Fibroblast of lung (primary cell): ENCODE data around the gene OAS3. TPM values are rescaled to one million over a fixed set of nuclear protein-coding genes. Genes with fewer than 3 reads are reported as not detected.

Experiments used
- DNase-seq, 2 donors: peaks; one replicate each; pipeline versions ENCODE4 v3.0.0 to v3.0.0-alpha.2; 2010; ENCODE audit warnings: low read depth in 2 of 2
- H2AFZ ChIP-seq: 2 replicates; pipeline ENCODE4 v1.5.1; 2012; ENCODE audit warnings: low read length, control low read depth, inconsistent platforms
- H3K27ac ChIP-seq: 2 replicates; pipeline ENCODE4 v1.5.1; 2011; ENCODE audit warnings: low read length, control low read depth; ENCODE audit not compliant: insufficient read depth
- H3K27me3 ChIP-seq: 2 replicates; pipeline ENCODE4 v1.5.1; 2011; ENCODE audit warnings: mild to moderate bottlenecking, low read length; ENCODE audit not compliant: control insufficient read depth, insufficient read depth
- H3K36me3 ChIP-seq: 2 replicates; pipeline ENCODE4 v1.5.1; 2011; ENCODE audit warnings: low read length; ENCODE audit not compliant: control insufficient read depth, insufficient read depth
- H3K4me1 ChIP-seq: 2 replicates; pipeline ENCODE4 v1.5.1; 2011; ENCODE audit warnings: low read length; ENCODE audit not compliant: control insufficient read depth, insufficient read depth; ENCODE audit errors: extremely low read depth
- H3K4me2 ChIP-seq: 2 replicates; pipeline ENCODE4 v1.5.1; 2011; ENCODE audit warnings: low read length, control low read depth; ENCODE audit not compliant: insufficient read depth; ENCODE audit errors: extremely low read depth
- H3K4me3 ChIP-seq, 4 experiments: fragments of 200-600 bp in 1 of 4; sonication (generic) in 1 of 4; replicated peaks in 1 of 4; 2 replicates each; pipeline ENCODE4 v1.5.1; 2011 to 2016; ENCODE audit warnings: low read length in 4 of 4, low read depth in 3 of 4, mild to moderate bottlenecking in 3 of 4, control low read depth in 2 of 4, inconsistent platforms in 1 of 4, mixed read lengths in 1 of 4; ENCODE audit not compliant: insufficient read depth in 1 of 4; ENCODE audit errors: control extremely low read depth in 1 of 4
- H3K79me2 ChIP-seq: 2 replicates; pipeline ENCODE4 v1.5.1; 2012; ENCODE audit warnings: mild to moderate bottlenecking, low read length, inconsistent platforms; ENCODE audit not compliant: control insufficient read depth, insufficient read depth
- H3K9ac ChIP-seq: 2 replicates; pipeline ENCODE4 v1.5.1; 2011; ENCODE audit warnings: mild to moderate bottlenecking, low read length, control low read depth; ENCODE audit not compliant: insufficient read depth
- H3K9me3 ChIP-seq: 2 replicates; pipeline ENCODE4 v1.5.1; 2012; ENCODE audit warnings: low read depth, low read length; ENCODE audit not compliant: control insufficient read depth, insufficient read depth
- H4K20me1 ChIP-seq: 2 replicates; pipeline ENCODE4 v1.5.1; 2011; ENCODE audit warnings: low read length; ENCODE audit not compliant: control insufficient read depth, insufficient read depth; ENCODE audit errors: extremely low read depth
- CTCF ChIP-seq, 2 donors: IDR thresholded peaks in 1 of 2; conservative IDR thresholded peaks in 1 of 2; 1 replicate in 1 of 2; 2 replicates in 1 of 2; pipeline ENCODE4 v1.5.1; 2011 to 2012; ENCODE audit warnings: low read length in 2 of 2, control low read depth in 1 of 2, inconsistent platforms in 1 of 2, low read depth in 1 of 2, mild to moderate bottlenecking in 1 of 2
- EZH2 ChIP-seq: IDR thresholded peaks from 2 replicates; pipeline ENCODE4 v1.5.1; 2012; ENCODE audit warnings: low read length, control low read depth, mild to moderate bottlenecking; ENCODE audit errors: missing control alignments
- polyA plus RNA-seq, 2 donors: library from polyadenylated mRNA; depleted of rRNA in 1 of 2; stranded (reverse) in 1 of 2; unstranded in 1 of 2; fragments of >200 nt; gene quantifications; 2 replicates each; pipeline ENCODE4 v1.2.1, GENCODE V29; 2011 to 2012; ENCODE audit warnings: missing spikeins in 1 of 2
- total RNA-seq: library from RNA; depleted of rRNA; stranded (reverse); fragments of >200 nt; gene quantifications from 2 replicates; pipeline ENCODE4 v1.2.1, GENCODE V29; 2014

OAS3 gene
- total and polyA plus RNA-seq, 2 donors (not counting 1 experiment from before 2014, with no cell fraction given) = 3.5 to 7.0 TPM

- no peak overlapping the region for H2AFZ ChIP-seq
- DNase-seq = no peak
- no peaks in the 10 kb centered on the region for H3K9me3 ChIP-seq
- no peaks in the 10 kb centered on the region for H3K36me3 ChIP-seq
- no peak overlapping the region for H3K9ac ChIP-seq
- no peaks in the 10 kb centered on the region for H3K27me3 ChIP-seq
- no peak overlapping the region for H3K4me2 ChIP-seq
- H3K79me2 ChIP-seq = no peaks in the 10 kb centered on the region
- no peak overlapping the region for H3K27ac ChIP-seq
- TF ChIP-seq EZH2 = no peak
- no peak for TF ChIP-seq CTCF (conservative IDR thresholded peaks at IDR 0.05 in 1 of 2, IDR thresholded peaks at IDR 0.05 in 1 of 2; ENCODE audit: low read depth in 1 of 2, low read length in 2 of 2)
- H4K20me1 ChIP-seq = no peaks in the 10 kb centered on the region
- H3K4me3 ChIP-seq = no peak overlapping the region
- H3K4me1 ChIP-seq = no peaks in the 10 kb centered on the region
Observed at GRCh38 chr12:113003636-113004035, 65.4 kb downstream of the OAS3 start.

- no peaks in the 10 kb centered on the region for H3K9me3 ChIP-seq
- H3K4me3 ChIP-seq = no peak overlapping the region
- no peak overlapping the region for H3K4me2 ChIP-seq
- H2AFZ ChIP-seq = no peak overlapping the region
- no peaks in the 10 kb centered on the region for H3K36me3 ChIP-seq
- no peaks in the 10 kb centered on the region for H3K27me3 ChIP-seq
- no peak overlapping the region for H3K9ac ChIP-seq
- H4K20me1 ChIP-seq = no peaks in the 10 kb centered on the region
- TF ChIP-seq EZH2 = no peak
- peak in 1 of 2 donors; percentile 29 for TF ChIP-seq CTCF (conservative IDR thresholded peaks at IDR 0.05 in 1 of 2, IDR thresholded peaks at IDR 0.05 in 1 of 2; ENCODE audit: low read depth in 1 of 2, low read length in 2 of 2)
- H3K79me2 ChIP-seq = no peaks in the 10 kb centered on the region
- DNase-seq = no peak
- no peak overlapping the region for H3K27ac ChIP-seq
- no peaks in the 10 kb centered on the region for H3K4me1 ChIP-seq
Observed at GRCh38 chr12:113005762-113006161, 67.5 kb downstream of the OAS3 start.

- TF ChIP-seq EZH2 (no peak), CTCF (conservative IDR thresholded peaks at IDR 0.05 in 1 of 2, IDR thresholded peaks at IDR 0.05 in 1 of 2; ENCODE audit: low read depth in 1 of 2, low read length in 2 of 2) (no peak)
- no peak overlapping the region for H3K27ac ChIP-seq
- H3K4me1 ChIP-seq = no peaks in the 10 kb centered on the region
- no peaks in the 10 kb centered on the region for H3K36me3 ChIP-seq
- no peaks in the 10 kb centered on the region for H3K27me3 ChIP-seq
- H3K4me2 ChIP-seq = no peak overlapping the region
- no peak for DNase-seq
- H3K9ac ChIP-seq = no peak overlapping the region
- no peaks in the 10 kb centered on the region for H3K79me2 ChIP-seq
- H2AFZ ChIP-seq = no peak overlapping the region
- H3K9me3 ChIP-seq = no peaks in the 10 kb centered on the region
- no peak overlapping the region for H3K4me3 ChIP-seq
- no peaks in the 10 kb centered on the region for H4K20me1 ChIP-seq
Observed at GRCh38 chr12:113006206-113006605, 67.9 kb downstream of the OAS3 start.
